ENCODE data around the gene PPP4R2. TPM values are rescaled to one million over a fixed set of nuclear protein-coding genes. Genes with fewer than 3 reads are reported as not detected.

Gene PPP4R2
- total and polyA plus RNA-seq, 9 of the 15 experiments (the other 6 are each of a cell fraction or from before 2014, with no cell fraction given), result 11.0 to 49.6 (median 31.6) TPM

GRCh38 chr3:72996473-72997333, at the start of gene PPP4R2 (continued):
- TF ChIP-seq, protein P1, sequence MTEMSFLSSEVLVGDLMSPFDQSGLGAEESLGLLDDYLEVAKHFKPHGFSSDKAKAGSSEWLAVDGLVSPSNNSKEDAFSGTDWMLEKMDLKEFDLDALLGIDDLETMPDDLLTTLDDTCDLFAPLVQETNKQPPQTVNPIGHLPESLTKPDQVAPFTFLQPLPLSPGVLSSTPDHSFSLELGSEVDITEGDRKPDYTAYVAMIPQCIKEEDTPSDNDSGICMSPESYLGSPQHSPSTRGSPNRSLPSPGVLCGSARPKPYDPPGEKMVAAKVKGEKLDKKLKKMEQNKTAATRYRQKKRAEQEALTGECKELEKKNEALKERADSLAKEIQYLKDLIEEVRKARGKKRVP (CRISPR knock-in tag; IDR thresholded peaks at IDR 0.05), result no peak
- no peak for TF ChIP-seq ZNF12 (CRISPR knock-in tag; IDR thresholded peaks at IDR 0.05)
- TF ChIP-seq ZNF347 (CRISPR knock-in tag; IDR thresholded peaks at IDR 0.05; ENCODE audit: low read depth), result no peak
- TF ChIP-seq SP2 (IDR thresholded peaks at IDR 0.05; ENCODE audit: extremely low read depth, low read depth, low read length, poor library complexity, severe bottlenecking), result no peak
- no peak for TF ChIP-seq ZNF644 (tag; IDR thresholded peaks at IDR 0.05; ENCODE audit: low read depth)
- TF ChIP-seq REST (IDR thresholded peaks at IDR 0.05; ENCODE audit: borderline replicate concordance), result no peak
- 0 out of 2 replicates have a peak, but pooled peaks have one; percentile 44 for TF ChIP-seq REST (CRISPR knock-in tag; IDR thresholded peaks at IDR 0.05; ENCODE audit: low read depth)
- no peak for TF ChIP-seq FOXM1 (IDR thresholded peaks at IDR 0.05; ENCODE audit: low read depth)
- no peak for TF ChIP-seq FOXM1 (CRISPR knock-in tag; IDR thresholded peaks at IDR 0.05; ENCODE audit: low read depth)
- TF ChIP-seq PRMT5 (CRISPR knock-in tag; IDR thresholded peaks at IDR 0.05), result no peak
- no peak for TF ChIP-seq ZNF23 (CRISPR knock-in tag; IDR thresholded peaks at IDR 0.05)
- TF ChIP-seq SUPT5H (IDR thresholded peaks at IDR 0.05), result peak; percentile 52; the same call in 1 of the 2 replicates
- no peak for TF ChIP-seq NR4A1 (CRISPR knock-in tag; IDR thresholded peaks at IDR 0.05)
- no peak for TF ChIP-seq NR4A1 (tag; IDR thresholded peaks at IDR 0.05)
- no peak for TF ChIP-seq RFX5 (IDR thresholded peaks at IDR 0.05; ENCODE audit: low read depth, low read length)
- TF ChIP-seq RB1 (IDR thresholded peaks at IDR 0.05; ENCODE audit: low read depth), result peak; percentile 62; the same call in 1 of the 2 replicates
- TF ChIP-seq ARID3B (CRISPR knock-in tag; IDR thresholded peaks at IDR 0.05; ENCODE audit: borderline replicate concordance), result no peak
- TF ChIP-seq POLR3G (IDR thresholded peaks at IDR 0.05; ENCODE audit: extremely low read depth, insufficient read length, insufficient replicate concordance), result no peak
- TF ChIP-seq NRF1 (conservative IDR thresholded peaks at IDR 0.05 in 1 of 2, IDR thresholded peaks at IDR 0.05 in 1 of 2), result peak; percentile 91 to 92
